ENCODE results near the gene SHISA6.

The SHISA6 gene

DNA sequence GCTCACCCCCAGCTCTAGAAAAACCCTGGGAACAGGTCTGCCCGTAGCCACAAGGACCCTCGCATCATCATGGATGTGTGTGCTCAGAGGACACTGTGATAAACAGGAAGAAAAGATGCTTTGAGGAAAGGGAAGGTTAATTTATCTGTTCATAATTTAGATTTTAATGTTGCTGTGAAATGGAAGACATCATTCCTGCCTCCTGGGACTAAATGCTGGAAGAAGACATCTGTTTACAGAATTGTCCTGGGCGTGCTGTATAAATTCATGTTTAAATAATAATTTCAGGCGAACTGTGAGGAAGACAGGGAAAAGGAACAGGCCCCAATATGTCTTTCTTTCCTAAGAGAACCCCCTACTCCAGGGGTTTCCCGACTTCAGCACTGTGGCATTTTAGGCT lies 112.6 kb downstream of the SHISA6 start:
- DNase-seq (ENCODE audit: low spot score) = no peak

DNA sequence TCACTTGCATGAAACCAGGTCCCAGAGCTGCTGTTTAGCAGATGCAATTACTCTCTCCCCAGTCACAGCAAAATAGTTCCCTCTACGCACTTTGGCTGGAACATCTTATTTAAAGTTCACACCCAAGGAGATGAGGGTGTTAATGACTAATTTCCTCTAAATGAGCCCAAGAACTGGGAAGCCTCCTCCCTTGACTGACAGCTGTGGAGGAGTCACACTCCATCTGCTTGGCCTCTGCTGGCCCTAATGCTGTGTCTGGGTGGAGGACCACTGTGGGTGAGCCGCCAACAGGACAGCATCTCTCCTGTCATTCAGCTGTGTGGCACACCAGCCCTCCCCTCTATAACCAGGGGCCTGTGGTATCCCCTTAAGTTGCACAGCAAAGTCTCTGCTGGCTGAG lies 115.4 kb downstream of the SHISA6 start:
- DNase-seq (ENCODE audit: low spot score) = no peak

DNA sequence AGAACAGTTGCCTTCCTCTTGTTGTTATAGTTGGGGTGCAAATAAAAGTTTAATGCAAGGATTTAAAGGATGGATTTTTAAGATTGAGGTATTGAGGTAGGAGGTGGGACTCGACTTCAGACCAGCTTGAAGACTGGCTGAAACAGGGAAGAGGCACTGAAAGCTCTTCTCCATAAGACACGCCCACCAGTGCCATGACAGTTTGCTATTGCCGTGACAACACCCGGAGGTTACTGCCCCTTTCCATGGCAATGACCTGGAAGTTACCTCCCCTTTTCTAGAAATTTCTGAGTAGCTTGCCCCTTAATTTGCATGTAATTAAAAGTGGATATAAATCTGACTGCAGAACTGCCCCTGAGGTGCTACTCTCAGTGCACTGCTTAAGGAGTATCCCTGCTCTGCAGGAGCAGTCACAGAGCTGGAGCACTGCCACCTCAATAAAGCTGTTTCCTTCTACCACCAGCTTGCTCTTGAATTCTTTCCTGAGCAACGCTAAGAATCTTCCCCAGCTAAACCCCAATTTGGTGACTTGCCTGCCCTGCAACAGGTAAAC lies 122.6 kb downstream of the SHISA6 start:
- DNase-seq (ENCODE audit: low spot score) = no peak

DNA sequence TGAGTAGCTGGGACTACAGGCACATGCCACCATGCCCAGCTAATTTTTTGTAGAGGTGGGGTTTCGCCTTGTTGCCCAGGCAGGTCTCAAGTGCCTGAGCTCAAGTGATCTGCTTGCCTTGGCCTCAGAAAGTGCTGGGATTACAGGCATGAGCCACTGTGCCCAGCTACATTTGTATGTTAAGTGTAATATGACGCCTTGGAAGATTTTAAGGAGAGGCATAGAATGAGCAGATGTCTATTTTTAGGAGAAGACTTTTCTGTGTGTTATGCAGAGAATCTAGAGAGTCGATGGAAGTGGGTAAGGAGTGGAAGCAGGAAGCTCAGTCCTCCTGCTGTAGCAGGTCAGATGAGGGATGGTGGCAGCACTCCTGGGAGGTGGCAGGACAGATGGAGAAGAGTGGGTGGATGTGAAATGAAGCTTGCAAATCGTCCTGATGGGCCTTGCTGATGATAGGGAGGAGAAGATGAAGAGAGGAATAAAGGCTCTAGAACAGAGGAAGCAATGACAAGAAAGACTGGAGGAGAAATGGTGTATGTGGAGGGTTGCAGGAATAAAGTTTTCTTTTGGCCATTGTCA lies 125.3 kb downstream of the SHISA6 start:
- DNase-seq (ENCODE audit: low spot score) = no peak

DNA sequence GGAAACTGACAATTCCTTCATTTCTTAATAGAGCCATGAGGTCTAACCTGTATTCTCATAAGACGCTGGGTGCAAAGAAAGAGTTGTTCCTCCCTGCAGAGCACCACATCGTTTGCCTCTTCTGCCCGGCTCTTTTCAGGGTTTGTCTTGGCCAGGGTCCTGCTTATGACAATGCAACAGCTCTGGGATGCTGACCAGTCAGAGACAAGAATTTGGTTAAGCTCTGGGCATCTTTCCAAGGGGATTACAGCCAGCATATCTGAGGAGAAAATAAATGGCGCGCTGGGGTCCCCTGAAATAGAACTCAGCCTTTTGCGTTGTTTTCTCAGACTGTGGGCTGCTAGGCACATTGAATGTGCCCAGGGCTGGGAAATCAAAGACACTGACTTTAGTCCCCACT lies 128.6 kb downstream of the SHISA6 start:
- no peak for DNase-seq (ENCODE audit: low spot score)

DNA sequence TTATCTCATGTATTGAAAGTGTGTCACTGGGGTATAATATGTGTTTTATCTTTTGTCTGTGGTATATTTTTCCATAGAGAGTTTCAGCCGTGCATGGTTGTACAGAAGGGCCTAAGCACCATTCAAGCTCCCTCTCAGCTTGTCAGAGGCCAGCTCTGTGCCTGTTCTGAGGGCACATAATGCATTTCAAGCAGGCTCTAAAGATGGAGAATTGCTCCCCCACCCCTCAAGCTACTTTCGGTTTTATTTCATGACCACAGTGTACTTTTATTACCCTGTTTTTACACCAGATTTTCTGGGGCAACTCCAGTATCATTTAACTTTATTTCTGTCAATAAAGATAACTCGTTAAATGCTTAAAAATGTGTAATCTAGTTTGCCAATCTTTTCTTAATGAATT lies 131.7 kb downstream of the SHISA6 start:
- DNase-seq (ENCODE audit: low spot score) = no peak

DNA sequence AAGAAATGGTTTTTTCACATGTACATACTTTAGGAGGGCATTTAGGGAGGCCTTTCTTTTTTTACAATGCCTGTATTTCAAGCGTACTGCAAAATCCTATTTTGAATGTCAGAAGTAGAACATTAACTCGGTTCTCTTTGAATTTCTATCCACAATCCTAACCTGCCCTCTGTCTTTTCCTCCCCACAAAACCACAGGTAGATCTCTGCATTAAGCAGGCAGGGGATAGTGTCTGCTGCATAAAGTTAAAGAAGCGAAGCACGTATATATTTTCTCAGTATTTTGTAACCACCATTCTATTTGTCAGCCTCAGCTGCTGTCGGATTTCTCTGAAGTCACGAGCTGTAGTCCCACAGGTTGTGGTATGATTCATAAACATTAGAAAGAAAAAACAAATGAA lies 137.5 kb downstream of the SHISA6 start:
- no peak for DNase-seq (ENCODE audit: low spot score)

DNA sequence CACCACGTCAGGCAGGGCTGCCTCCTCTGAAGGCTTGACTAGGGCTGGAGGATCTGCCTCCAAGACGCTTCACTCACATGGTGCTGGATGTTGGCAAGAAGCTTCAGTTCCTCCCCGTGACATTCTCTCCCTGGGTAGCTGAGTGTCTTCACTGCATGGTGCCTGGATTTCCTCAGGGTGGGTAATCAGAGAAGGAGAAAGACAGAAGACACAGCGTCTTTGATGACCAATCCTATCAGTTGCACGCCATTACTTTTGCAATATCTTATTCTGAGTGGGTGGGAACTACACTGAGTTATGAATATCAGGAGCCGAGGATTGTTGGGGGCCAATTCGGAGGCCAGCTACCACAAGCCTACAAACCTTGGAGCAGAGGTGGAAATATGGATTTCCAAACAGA lies 139.7 kb downstream of the SHISA6 start:
- no peak for DNase-seq (ENCODE audit: low spot score)

DNA sequence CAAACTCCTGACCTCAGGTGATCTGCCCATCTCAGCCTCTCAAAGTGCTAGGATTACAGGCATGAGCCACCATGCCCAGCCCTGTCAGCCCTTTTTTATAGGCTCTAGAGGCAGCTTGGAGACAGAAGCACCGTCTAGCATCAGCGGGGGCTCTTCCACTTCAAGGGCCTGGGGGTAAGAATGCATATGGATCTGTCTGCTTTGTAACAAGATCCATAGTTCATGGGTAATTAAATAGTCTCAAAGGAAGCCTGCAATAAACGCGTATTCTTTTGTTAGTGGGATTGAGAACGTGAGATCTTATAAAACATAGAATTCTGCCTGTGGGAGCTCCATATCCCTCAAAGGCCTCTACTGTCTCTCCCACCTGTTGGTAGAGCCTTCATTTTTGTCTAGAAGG lies 142.1 kb downstream of the SHISA6 start:
- no peak for DNase-seq (ENCODE audit: low spot score)

DNA sequence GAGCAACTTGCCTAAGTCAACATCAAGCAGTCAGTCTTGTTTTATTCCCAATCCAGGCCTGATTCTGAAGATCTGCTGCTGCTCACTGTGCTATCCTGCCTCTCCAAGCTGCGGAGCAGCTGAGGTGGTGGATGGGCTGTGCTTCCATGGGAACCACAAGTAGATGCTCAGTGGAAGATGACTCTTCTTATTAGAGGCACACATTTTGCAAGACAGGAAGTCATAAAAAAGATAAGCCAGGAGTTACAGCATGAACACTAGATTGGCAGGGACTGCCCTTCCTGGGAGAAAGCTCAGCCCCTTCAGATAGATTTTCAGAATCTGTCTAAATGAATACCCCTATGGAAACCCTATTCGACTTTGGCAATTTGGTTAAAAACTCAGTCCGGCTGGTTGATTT lies 143.1 kb downstream of the SHISA6 start:
- DNase-seq (ENCODE audit: low spot score) = no peak

DNA sequence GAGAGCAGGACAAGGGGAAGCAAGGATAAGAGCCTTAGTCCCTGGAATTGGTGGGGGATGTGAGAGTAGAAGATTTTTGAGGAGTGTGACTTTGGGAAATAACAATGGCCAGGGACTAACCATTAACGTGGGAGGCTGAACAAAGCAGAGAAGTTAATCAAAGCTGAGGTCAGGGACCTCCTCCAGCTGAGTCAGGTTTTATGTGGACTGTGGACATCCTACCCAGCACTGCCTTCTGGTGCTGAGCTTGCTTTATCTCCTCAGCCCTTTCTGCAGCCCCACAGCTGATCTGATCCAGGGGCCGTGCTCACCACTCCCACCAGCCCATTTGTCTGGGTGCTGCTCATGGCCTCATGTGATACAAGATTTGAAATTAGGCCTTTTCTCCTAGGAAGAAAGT lies 146.6 kb downstream of the SHISA6 start:
- DNase-seq (ENCODE audit: low spot score) = no peak

DNA sequence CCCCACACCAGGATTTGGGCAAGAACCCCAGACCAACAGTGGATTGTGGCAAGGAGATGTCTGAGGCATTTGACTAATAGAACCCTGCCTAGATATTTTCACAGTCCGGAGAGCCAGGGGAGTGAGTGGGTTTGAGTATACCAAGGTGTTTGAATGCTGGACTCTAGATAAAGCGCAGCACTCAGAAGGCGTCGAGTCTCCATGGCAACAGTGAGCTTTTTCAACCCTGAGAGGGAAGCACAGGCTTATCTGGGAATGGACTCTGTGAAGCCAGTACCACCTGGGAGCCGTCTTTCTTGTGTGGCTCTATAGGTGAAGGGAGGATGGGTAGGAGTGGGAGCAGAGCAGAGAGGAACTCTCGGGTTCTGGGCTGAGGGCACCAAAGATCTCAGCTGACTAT lies 147.0 kb downstream of the SHISA6 start:
- DNase-seq (ENCODE audit: low spot score) = no peak

DNA sequence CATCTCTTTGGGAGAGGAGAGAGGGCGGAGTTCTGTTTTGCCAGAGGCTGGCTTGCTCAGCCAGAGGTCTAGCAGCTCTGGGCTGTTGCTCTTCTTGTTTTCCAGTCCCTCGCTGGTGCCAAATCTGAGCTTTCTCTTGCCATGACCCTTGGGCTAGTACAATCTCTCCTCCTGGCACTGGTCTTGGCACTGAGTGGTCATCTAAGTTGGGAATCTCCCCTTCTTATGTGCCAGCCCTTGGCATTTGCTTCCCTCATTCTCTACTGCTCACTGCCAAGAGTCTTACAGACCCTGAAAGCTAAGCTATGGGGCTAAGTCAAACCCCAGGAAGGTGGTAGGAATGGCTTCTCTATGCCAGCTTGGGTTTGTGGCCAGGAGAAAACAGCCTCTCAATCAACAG lies 148.6 kb downstream of the SHISA6 start:
- no peak for DNase-seq (ENCODE audit: low spot score)

DNA sequence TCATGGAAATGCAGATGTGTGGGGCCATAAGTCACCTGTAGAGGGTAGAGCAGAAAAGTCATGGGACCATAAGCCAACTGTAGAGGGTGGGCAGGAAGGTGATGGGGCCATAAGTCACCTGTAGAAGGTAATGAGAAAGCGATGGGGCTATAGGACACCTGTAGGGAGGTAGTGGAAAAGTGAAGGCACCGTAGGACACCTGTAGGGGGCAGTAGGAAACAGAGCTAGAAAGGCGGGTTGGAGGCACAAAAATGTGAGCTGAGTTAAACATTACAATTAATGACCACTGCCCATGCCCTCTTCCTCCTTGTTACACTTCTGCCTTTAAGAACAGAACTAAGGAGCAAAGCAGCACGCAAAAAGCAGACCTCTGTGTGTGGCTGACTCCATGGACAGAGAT lies 150.1 kb downstream of the SHISA6 start:
- no peak for DNase-seq (ENCODE audit: low spot score)

DNA sequence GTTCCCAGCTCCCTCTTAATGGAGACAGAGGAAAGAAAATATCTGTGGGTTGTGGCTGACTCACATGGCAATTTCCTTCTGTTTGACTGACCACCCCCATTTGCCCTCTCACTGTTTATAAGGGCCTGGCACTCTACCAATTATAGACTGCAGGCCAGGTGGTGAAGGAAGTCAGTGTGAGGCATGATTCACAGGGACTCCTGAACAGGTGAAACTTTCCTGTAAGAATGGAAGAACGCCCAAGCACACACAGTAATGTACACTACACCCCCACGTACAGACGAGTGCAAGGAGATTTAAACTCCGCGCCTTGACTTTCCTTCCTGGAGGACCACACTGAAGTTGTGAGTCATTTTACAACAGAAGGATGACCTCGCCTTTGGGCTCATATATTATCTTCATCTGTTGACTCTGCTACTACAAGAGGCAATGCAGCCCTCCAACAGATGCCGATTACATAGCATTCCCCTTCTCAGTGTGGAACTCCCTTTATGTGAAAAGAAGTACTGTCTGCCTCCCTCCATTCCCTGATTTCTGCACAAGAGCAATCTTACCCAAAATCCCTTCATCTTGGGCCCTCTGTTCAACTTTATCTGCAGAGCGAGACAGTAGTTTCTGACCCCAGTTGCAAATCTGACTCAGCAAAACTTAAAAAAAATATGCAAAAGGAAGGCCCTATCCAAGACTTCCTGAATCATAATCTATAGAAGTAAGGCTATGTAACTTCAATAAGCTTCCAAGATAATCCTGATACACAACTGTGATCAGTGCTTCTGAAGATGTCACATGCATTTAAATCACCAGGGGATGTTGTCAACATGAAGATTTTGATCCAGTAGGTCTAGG lies 163.6 kb downstream of the SHISA6 start:
- DNase-seq (ENCODE audit: low spot score) = no peak

DNA sequence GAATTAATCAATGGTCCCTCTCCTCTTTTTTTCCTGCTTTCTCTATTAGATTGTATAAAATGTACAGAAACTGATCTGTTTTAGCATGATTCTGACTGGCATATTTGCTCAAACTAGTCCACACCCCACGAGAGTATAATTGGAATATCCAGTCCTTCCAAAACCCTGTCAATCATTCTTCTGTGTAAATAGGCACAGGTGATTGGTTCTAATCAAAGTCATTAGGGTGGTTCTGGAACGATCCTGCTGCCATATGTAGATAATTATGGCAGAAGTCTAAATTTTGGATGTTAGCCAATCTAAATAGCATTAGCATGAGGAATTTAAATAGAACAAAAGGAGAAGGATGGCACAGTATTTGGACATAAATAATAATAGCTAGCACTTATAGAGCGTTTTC lies 165.7 kb downstream of the SHISA6 start:
- DNase-seq (ENCODE audit: low spot score) = no peak

DNA sequence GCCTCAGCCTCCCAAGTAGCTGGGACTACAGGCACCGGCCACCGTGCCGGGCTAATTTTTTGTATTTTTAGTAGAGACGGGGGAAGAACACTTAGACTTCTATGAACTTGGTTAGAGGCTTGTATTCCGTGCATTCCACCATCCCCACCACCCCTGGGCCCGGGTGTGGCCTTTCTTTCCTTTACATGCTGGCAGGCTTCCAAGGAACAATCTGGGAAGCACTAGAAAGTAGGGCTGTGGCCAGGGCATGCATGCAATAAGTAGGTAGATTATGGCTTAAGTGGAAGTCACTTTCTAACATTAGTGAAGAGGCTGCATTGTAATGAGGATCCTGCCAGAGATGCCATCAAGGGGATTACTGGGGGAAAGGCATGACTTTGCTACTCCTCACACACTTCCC lies 171.6 kb downstream of the SHISA6 start:
- DNase-seq (ENCODE audit: low spot score) = no peak

DNA sequence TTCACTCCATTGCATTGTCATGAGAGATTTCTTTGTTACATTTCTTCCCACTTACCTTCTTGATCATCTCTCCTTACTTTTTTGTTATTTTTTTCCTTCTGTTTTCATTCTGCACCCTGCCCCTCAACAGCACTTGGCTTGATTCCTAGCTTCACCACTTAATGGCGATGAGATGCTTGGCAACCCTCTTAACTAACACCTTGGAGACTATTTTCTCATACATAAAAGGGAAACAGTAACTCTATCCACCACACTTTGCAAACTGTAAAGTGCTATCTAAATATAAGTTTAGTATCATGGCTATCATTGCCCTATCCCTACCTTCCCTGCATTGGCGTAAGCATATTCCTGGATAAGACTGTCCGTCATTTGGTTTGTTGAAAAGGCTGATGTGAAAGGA lies 177.3 kb downstream of the SHISA6 start:
- DNase-seq (ENCODE audit: low spot score) = no peak

DNA sequence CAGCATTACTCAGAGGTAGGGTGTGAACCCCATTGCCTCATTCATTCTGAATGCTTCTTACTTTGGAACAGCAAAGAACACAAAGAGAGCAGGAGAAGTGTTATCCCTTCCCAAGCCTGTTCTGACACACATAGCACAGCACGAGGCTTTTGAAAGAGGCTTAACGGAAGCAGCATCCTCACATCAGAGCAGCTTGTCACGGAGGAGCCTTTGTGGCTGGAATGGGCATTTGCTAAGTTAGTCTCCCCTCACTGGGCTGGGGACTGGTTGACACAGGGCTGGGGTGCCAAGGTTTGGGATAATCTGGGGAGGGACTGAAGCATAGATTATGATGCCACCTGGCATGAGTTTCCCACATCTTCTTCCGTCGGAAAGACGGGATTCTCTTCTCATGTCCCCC lies 189.7 kb downstream of the SHISA6 start:
- no peak for DNase-seq (ENCODE audit: low spot score)

DNA sequence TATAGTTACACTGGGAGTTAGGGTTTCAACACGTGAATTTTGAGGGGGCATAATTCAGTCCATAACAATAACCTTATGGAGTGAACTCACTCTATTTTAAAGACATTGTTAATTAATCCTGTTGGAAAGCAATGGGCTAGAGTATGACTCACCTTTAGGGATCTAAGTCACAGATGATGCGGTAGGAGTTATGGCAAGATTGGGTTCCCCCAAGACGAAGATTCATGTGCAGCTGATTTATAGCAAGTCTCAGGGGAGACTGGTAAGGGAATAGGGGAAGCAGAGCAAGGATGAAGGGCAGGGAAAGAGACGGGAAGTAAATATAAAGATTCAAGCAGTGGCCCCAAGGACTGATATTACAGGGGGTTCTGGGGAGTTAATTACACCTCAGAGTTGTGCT lies 197.7 kb downstream of the SHISA6 start:
- DNase-seq (ENCODE audit: low spot score) = no peak

DNA sequence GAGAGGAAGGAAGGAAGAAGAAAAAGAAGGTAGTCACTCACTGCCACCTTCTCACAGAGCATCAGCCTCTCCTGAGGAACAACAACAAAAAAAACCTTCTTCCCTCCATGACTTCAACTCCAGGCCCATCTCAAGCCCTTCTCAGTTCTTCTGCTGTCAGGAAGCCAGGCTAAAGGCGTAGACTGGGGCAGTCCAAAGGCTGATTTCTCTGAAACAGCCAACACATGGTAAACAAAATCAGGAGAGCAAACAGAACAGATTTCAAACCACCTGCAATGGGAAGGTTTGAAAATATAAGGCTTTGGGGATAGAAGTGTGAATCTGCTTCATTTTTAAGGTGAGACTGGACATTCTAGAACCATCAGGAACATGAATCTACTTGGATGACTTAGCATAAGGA lies 200.0 kb downstream of the SHISA6 start:
- no peak for DNase-seq (ENCODE audit: low spot score)

DNA sequence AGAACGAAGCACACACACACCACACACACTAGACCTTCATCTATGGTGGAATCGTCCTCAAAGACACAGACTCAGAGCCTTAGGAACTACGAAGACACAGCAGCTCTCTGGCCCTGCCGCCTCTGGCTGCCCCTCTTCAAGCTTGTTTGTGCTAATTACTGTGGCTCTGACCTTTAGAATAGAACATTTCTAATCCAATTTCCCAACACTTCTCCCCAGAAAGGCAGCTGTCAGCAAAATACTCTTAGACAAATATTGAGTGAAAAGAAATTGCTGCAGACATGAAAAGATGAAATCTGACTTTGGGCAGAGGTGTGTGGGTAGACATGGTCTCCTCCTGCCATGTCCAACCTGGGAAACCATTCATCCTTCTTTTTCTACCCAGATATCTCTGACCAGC lies 205.3 kb downstream of the SHISA6 start:
- no peak for DNase-seq (ENCODE audit: low spot score)

DNA sequence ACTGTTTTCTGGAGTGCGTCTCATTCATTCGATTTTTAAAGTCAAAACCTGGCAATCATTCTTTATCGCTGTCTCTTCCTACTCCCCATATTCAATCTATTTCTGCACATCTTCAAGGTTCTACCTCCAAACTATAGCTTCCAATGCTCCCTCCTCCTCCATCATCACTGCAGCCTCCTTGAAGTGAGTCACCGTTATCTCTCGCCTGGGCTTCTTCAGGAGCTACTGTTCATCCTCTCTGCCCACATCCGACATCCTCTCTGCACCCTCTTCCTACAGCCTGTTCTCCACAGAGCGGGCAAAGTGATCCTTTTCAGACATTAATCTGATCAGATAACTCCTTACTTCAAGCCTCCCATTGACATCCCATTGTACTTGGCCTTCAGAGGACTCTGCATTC lies 213.1 kb downstream of the SHISA6 start:
- DNase-seq (ENCODE audit: low spot score) = no peak

DNA sequence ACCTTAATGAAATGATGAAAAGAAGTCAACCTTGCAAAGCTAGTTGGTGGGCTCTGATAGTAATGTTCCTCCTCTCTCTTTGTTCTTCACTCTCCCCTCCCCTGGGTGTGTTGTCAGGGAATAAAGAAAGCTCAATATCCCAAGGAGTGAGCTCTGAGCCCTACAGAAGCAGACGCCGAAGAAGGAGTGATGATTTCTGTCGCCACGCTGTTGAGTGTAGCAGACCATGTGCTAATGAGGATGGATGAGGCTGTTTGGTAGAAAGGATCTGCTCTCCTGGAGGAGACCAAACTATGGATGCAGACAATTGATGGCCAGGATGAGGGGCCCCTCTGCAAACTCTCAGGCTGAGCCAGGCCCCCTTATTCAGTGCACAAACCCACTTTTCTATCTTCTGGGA lies 217.3 kb downstream of the SHISA6 start:
- DNase-seq (ENCODE audit: low spot score) = no peak

Measured in AG08395 (cell line).